ENCODE results near the gene NFATC1.

NFATC1 gene

DNA sequence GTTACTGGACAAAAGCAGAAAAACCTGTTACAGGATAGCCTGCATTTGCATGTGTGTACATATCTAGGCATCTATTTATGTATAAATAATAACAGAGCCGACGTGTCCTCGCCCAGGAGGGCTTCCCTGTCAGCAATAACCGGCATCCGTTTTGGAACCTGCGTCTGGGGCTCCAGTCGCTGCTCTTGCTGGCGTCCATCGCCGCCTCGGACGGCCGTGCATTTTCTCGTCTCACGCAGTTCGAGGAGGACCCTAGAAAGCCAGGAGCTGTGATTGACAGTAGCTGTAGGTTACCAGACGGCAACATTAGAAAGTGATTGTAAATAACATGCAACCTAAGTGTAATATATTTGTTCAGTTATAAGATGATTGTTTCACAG lies 132.6 kb downstream of the NFATC1 start:
- TF ChIP-seq, protein P1, sequence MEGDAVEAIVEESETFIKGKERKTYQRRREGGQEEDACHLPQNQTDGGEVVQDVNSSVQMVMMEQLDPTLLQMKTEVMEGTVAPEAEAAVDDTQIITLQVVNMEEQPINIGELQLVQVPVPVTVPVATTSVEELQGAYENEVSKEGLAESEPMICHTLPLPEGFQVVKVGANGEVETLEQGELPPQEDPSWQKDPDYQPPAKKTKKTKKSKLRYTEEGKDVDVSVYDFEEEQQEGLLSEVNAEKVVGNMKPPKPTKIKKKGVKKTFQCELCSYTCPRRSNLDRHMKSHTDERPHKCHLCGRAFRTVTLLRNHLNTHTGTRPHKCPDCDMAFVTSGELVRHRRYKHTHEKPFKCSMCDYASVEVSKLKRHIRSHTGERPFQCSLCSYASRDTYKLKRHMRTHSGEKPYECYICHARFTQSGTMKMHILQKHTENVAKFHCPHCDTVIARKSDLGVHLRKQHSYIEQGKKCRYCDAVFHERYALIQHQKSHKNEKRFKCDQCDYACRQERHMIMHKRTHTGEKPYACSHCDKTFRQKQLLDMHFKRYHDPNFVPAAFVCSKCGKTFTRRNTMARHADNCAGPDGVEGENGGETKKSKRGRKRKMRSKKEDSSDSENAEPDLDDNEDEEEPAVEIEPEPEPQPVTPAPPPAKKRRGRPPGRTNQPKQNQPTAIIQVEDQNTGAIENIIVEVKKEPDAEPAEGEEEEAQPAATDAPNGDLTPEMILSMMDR (IDR thresholded peaks at IDR 0.05; ENCODE audit: insufficient read depth, low read length, missing control alignments): no peak
- POLR2A ChIA-PET: no interaction called here
- CTCF ChIA-PET: interaction anchor here (0.7 to 9.5 kb wide), 12 partner anchors 11 to 148 kb away, joined by 3 to 294 read pairs (median 4); no protein-coding TSS in a partner anchor
- H3K4me3 ChIP-seq (ENCODE audit: low read depth, low read length): no peak overlapping the region
- DNase-seq (ENCODE audit: low read depth, low spot score): no peak

DNA sequence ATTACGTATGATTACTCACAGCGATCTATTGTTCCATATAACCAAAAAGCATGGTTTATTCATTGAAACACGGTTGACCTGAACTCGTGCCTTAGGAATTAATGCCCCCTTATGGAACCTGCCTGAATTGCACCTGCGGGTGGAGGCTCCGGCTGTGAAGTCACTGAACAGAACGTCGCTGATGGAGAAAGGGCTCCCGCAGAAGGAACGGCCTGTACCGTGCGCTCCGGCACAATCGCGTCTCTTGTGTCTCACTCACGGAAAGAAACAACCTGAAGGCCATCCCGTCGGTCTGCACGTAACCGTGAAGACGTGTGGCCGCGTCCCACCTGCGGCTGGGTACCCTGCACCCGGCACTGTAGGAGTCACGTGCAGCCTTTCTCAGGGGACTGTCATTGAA lies 133.1 kb downstream of the NFATC1 start:
- POLR2A ChIA-PET: no interaction called here

DNA sequence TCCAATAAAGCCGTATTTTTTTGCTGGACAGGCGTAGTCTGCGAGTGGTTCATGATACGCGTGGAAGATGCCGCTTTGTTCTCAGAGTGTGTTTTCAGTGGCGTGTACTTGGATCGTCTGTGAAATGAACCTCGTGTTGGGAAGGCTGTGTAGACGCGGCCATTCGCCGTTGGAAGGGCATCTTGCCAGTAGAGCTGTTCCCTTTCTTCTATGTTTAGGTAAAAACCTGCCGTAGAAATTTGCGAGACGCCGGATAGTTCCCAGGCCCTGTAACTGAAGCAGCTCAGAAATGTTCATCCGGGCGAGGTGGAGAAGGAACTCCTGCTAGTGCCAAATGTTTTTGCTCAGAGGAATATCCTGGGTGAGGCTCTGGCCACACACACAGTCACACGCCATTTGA lies 133.6 kb downstream of the NFATC1 start:
- H3K4me3 ChIP-seq (ENCODE audit: low read depth, low read length): no peak overlapping the region
- CTCF ChIA-PET: interaction anchor here (0.8 to 9.5 kb wide), 17 partner anchors 9 to 208 kb away, joined by 3 to 294 read pairs (median 7); partner anchors contain the start of gene NFATC1
- POLR2A ChIA-PET: no interaction called here
- TF ChIP-seq, protein P1 (IDR thresholded peaks at IDR 0.05; ENCODE audit: insufficient read depth, low read length, missing control alignments): no peak
- DNase-seq (ENCODE audit: low read depth, low spot score): no peak

More for the DNA sequence above, 133.1 kb downstream of the NFATC1 start:
- CTCF ChIA-PET: interaction anchor here (1.0 to 9.5 kb wide), 14 partner anchors 9 to 149 kb away, joined by 3 to 294 read pairs (median 8); partner anchors contain the start of gene NFATC1
- TF ChIP-seq, protein P1 (IDR thresholded peaks at IDR 0.05; ENCODE audit: insufficient read depth, low read length, missing control alignments): peak; percentile 87
- no peak for DNase-seq (ENCODE audit: low read depth, low spot score)
- H3K4me3 ChIP-seq (ENCODE audit: low read depth, low read length): no peak overlapping the region

DNA sequence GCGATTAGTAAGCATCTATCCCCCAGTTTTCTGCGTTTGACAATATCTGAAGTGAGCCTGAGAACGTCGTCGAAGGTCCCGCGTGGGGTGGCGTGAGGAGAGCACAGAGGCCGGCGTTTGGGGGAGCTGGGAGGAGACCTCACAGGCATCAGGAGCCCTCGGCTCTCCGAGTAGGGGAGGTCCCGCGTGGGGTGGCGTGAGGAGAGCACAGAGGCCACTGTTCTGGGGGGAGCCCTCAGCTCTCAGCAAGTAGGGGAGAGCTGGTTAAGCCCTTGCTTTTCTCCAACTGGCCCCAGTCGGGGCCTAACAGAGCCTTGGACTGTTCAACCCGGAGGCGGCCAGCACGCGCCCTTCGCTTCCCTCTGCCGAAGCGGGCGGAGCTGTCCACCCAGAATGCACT lies 134.3 kb downstream of the NFATC1 start:
- no peak overlapping the region for H3K4me3 ChIP-seq (ENCODE audit: low read depth, low read length)
- no peak for DNase-seq (ENCODE audit: low read depth, low spot score)
- POLR2A ChIA-PET: no interaction called here
- TF ChIP-seq, protein P1 (IDR thresholded peaks at IDR 0.05; ENCODE audit: insufficient read depth, low read length, missing control alignments): no peak
- CTCF ChIA-PET: interaction anchor here (0.8 to 9.5 kb wide), 15 partner anchors 9 to 209 kb away, joined by 3 to 294 read pairs (median 8); partner anchors contain the start of gene NFATC1

DNA sequence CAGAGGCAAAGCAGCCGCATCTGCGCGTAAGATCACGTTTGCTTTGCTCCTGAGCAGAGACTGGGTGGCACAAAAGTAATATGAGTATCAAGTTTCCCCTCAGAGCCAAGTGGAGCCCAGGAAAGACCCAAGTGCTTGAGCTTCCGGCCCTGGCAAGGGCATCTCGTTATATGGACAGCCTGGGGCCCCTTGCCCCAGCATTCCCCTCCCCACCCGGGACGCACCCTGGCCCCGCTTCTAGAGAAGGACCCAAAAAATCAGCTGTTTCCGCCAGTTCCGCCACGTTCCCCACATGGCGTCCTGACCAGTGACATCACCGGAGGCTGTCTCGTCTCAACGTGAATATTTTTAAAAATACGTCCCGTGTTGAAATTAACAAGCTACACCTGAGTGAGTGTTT lies 135.1 kb downstream of the NFATC1 start:
- ChIA-PET CTCF (interaction anchor here (1.2 to 9.5 kb wide), 15 partner anchors 8 to 151 kb away, joined by 3 to 294 read pairs (median 7); partner anchors contain the start of gene NFATC1), POLR2A (no interaction called here)
- TF ChIP-seq, protein P1 (IDR thresholded peaks at IDR 0.05; ENCODE audit: insufficient read depth, low read length, missing control alignments): no peak
- DNase-seq (ENCODE audit: low read depth, low spot score): no peak
- H3K4me3 ChIP-seq (ENCODE audit: low read depth, low read length): no peak overlapping the region

DNA sequence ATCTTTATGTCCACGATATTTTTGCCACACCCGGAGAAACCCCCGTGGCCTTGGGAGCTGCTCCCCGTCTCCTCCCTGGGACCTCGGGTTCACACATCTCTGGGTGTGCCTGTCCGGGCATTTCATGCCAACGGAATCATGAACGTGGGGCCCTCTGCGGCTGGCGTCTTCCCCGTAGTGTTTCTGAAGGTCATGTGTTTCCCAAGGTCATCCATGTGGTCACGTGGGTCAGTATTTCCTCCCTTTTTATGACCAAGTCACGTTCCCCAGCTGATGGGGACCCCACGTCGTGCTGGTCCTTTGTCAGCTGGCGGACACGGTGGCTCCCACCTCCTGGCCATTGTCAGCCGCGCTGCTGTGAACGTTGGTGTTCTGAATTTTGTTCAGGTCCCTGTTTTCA lies 135.7 kb downstream of the NFATC1 start:
- ChIA-PET CTCF (interaction anchor here (1.2 to 9.5 kb wide), 8 partner anchors 8 to 152 kb away, joined by 3 to 294 read pairs (median 10); partner anchors contain the start of gene NFATC1), POLR2A (no interaction called here)
- H3K4me3 ChIP-seq (ENCODE audit: low read depth, low read length): no peak overlapping the region
- TF ChIP-seq, protein P1 (IDR thresholded peaks at IDR 0.05; ENCODE audit: insufficient read depth, low read length, missing control alignments): no peak
- DNase-seq (ENCODE audit: low read depth, low spot score): no peak

All from AG04449 (cell line).